Uterus (tissue), 4 donors: ENCODE measurements around the gene LIMCH1. TPM values are rescaled to one million over a fixed set of nuclear protein-coding genes. Genes with fewer than 3 reads are reported as not detected.

Experiments used
- DNase-seq, 2 donors: peaks; one replicate each; pipeline ENCODE4 v3.0.0-alpha.2; 2019 to 2020
- H3K27ac ChIP-seq, 2 donors: fragments of 200-600 bp; sonication (generic); 1 replicate in 1 of 2; 2 replicates in 1 of 2; pipeline ENCODE4 v1.5.1; 2016 to 2018
- H3K27me3 ChIP-seq, 2 donors: fragments of 200-600 bp; sonication (generic); one replicate each; pipeline ENCODE4 v1.5.1; 2018 to 2019; ENCODE audit warnings: control low read depth in 1 of 2
- H3K36me3 ChIP-seq, 2 donors: fragments of 200-600 bp; sonication (generic); one replicate each; pipeline ENCODE4 v1.5.1; 2019; ENCODE audit warnings: control low read depth in 1 of 2
- H3K4me1 ChIP-seq, 2 donors: fragments of 200-600 bp; sonication (generic); one replicate each; pipeline ENCODE4 v1.5.1; 2018 to 2019; ENCODE audit warnings: control low read depth in 1 of 2
- H3K4me3 ChIP-seq, 2 donors: fragments of 200-600 bp; sonication (generic); 1 replicate in 1 of 2; 2 replicates in 1 of 2; pipeline ENCODE4 v1.5.1; 2018 to 2019; ENCODE audit warnings: mild to moderate bottlenecking in 1 of 2
- H3K9me3 ChIP-seq, 2 donors: fragments of 200-600 bp; sonication (generic); one replicate each; pipeline ENCODE4 v1.5.1; 2019; ENCODE audit warnings: control low read depth in 1 of 2
- POLR2A ChIP-seq, 2 donors: fragments of 450-650 bp; IDR thresholded peaks; one replicate each; pipeline ENCODE4 v1.6.1; 2016; ENCODE audit warnings: antibody characterized with exemption in 2 of 2, mild to moderate bottlenecking in 1 of 2, moderate library complexity in 1 of 2
- intact Hi-C: fragments of 100-400 bp; cut with DNase I; formaldehyde crosslinking; loops from one replicate; pipeline ENCODE4 v1.15.1; 2023; ENCODE audit warnings: low total_unique reads
- total RNA-seq, 4 donors: library from RNA; depleted of rRNA in 3 of 4; stranded (reverse); fragments of >200 nt in 3 of 4; gene quantifications; one replicate each; pipeline versions ENCODE4 v1.1.0 to v1.2.4, GENCODE V29; 2014 to 2023
- TF ChIP-seq, protein P1 (sequence below), 4 experiments: fragments of 200-600 bp in 2 of 4; fragments of 450-650 bp in 2 of 4; sonication (generic) in 2 of 4; IDR thresholded peaks; one replicate each; pipeline ENCODE4 v1.5.1; 2016 to 2019; ENCODE audit warnings: antibody characterized with exemption in 4 of 4, mild to moderate bottlenecking in 2 of 4, moderate library complexity in 1 of 4
- donor health status: DM: yes; HTN: yes; CAD: no.

The LIMCH1 gene
- total RNA-seq, 4 donors from 2014 or later: 12.9 to 49.5 (median 28.2) TPM

DNA sequence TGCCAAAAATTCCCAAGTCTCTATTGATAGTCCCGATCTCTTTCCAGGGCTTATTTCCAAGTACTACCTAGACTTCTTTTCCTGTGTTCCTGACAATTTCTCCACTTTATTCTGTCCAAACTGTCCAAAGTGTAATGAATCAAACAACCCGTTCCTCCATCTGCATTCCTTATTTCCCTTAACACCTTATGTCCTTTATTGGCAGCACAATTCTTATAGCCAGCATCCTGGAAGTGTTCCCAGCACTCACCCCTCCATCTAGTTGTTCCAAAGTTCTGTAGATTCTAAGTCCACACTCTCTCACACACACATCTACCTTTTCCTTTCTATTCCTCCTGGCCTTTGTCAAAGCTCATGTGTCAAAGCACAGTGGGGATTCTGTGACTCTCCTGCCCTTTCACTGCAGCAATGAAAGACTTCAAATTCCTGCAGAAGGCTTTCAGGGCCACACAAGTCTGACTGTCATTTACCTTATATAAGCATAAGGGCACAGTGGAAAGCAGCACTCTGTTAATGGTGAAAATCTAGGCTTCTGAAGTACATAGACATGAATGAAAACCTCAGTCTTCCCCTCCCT, 22.1 kb downstream of the LIMCH1 start:
- intact Hi-C loops: no loop called here
- TF ChIP-seq, protein P1, sequence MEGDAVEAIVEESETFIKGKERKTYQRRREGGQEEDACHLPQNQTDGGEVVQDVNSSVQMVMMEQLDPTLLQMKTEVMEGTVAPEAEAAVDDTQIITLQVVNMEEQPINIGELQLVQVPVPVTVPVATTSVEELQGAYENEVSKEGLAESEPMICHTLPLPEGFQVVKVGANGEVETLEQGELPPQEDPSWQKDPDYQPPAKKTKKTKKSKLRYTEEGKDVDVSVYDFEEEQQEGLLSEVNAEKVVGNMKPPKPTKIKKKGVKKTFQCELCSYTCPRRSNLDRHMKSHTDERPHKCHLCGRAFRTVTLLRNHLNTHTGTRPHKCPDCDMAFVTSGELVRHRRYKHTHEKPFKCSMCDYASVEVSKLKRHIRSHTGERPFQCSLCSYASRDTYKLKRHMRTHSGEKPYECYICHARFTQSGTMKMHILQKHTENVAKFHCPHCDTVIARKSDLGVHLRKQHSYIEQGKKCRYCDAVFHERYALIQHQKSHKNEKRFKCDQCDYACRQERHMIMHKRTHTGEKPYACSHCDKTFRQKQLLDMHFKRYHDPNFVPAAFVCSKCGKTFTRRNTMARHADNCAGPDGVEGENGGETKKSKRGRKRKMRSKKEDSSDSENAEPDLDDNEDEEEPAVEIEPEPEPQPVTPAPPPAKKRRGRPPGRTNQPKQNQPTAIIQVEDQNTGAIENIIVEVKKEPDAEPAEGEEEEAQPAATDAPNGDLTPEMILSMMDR (IDR thresholded peaks at IDR 0.05): no peak
- no peak for TF ChIP-seq POLR2A (IDR thresholded peaks at IDR 0.05)

GRCh38 chr4:41561244-41561643, 23.3 kb downstream of the LIMCH1 start:
- no peak for DNase-seq
- Histone ChIP-seq H3K27ac (no peak overlapping the region), H3K4me1 (no peaks in the 10 kb centered on the region), H3K27me3 (no peaks in the 10 kb centered on the region), H3K4me3 (no peak overlapping the region), H3K9me3 (no peaks in the 10 kb centered on the region), H3K36me3 (no peaks in the 10 kb centered on the region)
- intact Hi-C loops: no loop called here
- TF ChIP-seq, protein P1 (IDR thresholded peaks at IDR 0.05): no peak

More for the DNA sequence above, 22.1 kb downstream of the LIMCH1 start:
- Histone ChIP-seq H3K27ac (no peak overlapping the region), H3K9me3 (no peaks in the 10 kb centered on the region), H3K4me1 (no peaks in the 10 kb centered on the region), H3K36me3 (no peaks in the 10 kb centered on the region), H3K4me3 (no peak overlapping the region), H3K27me3 (no peaks in the 10 kb centered on the region)
- no peak for DNase-seq

- no peaks in the 10 kb centered on the region for H3K9me3 ChIP-seq
- H3K27ac ChIP-seq: no peak overlapping the region
- no peak overlapping the region for H3K4me3 ChIP-seq
- DNase-seq: no peak
- H3K4me1 ChIP-seq: no peaks in the 10 kb centered on the region
- no peaks in the 10 kb centered on the region for H3K27me3 ChIP-seq
- intact Hi-C loops: no loop called here
- H3K36me3 ChIP-seq: no peaks in the 10 kb centered on the region
- no peak for TF ChIP-seq POLR2A (IDR thresholded peaks at IDR 0.05)
- TF ChIP-seq, protein P1 (IDR thresholded peaks at IDR 0.05): no peak
Observed at GRCh38 chr4:41567186-41567585, 29.2 kb downstream of the LIMCH1 start.

GRCh38 chr4:41568363-41568762, 30.4 kb downstream of the LIMCH1 start:
- TF ChIP-seq, protein P1 (IDR thresholded peaks at IDR 0.05): no peak
- no peak for DNase-seq
- Histone ChIP-seq H3K27ac (no peak overlapping the region), H3K9me3 (no peaks in the 10 kb centered on the region), H3K27me3 (no peaks in the 10 kb centered on the region), H3K4me3 (no peak overlapping the region), H3K4me1 (no peaks in the 10 kb centered on the region), H3K36me3 (no peaks in the 10 kb centered on the region)
- intact Hi-C loops: no loop called here

DNA sequence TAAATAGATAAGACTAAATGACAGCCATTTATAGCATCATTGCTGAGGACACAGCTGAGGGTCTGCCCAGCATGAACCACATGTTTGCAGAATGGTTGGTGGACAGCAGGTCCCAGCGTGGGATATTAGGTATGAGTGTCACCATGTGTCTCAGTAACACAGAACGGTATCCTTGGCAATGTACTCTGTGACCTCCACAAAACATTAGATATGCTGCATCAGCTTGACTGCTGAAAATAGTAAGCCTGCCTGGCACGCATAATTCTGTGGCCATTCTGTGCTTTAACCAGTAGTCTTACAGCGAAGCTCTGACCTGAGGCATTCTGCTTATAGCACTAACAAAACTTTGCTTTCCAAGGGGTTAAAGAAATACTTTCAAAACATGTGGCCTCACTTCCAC, 32.0 kb downstream of the LIMCH1 start:
- no peaks in the 10 kb centered on the region for H3K36me3 ChIP-seq
- no peaks in the 10 kb centered on the region for H3K27me3 ChIP-seq
- no peaks in the 10 kb centered on the region for H3K4me1 ChIP-seq
- intact Hi-C loops: no loop called here
- TF ChIP-seq POLR2A (IDR thresholded peaks at IDR 0.05): no peak
- TF ChIP-seq, protein P1 (IDR thresholded peaks at IDR 0.05): no peak
- H3K4me3 ChIP-seq: no peak overlapping the region
- no peaks in the 10 kb centered on the region for H3K9me3 ChIP-seq
- H3K27ac ChIP-seq: no peak overlapping the region
- no peak for DNase-seq
